Measurements from ENCODE around the gene SRC.

The SRC gene

GRCh38 chr20:37345339-37346235 lies at the start of gene SRC:
Gene SRC, plus strand, starts transcription at chr20:37346140. Its CDS starts 38,014 bp downstream, at chr20:37384154.
- peak; percentile 76 for DNase-seq

GRCh38 chr20:37296371-37296770 lies 49.6 kb upstream of the SRC start:
- DNase-seq, result no peak

GRCh38 chr20:37297066-37297736 lies 48.7 kb upstream of the SRC start:
- DNase-seq, result no peak

- no peak for DNase-seq
Observed at GRCh38 chr20:37298190-37298939, 47.6 kb upstream of the SRC start.

- no peak for DNase-seq
Observed at GRCh38 chr20:37299718-37300528, 46.0 kb upstream of the SRC start.

GRCh38 chr20:37301120-37301519 lies 44.8 kb upstream of the SRC start:
- DNase-seq, result no peak

- DNase-seq, result no peak
Observed at GRCh38 chr20:37301558-37301957, 44.4 kb upstream of the SRC start.

GRCh38 chr20:37302981-37303380 lies 43.0 kb upstream of the SRC start:
- DNase-seq, result no peak

GRCh38 chr20:37303637-37304036 lies 42.3 kb upstream of the SRC start:
- DNase-seq, result peak; percentile 44

- DNase-seq, result no peak
Observed at GRCh38 chr20:37305079-37305478, 40.9 kb upstream of the SRC start.

- no peak for DNase-seq
Observed at GRCh38 chr20:37305839-37306238, 40.1 kb upstream of the SRC start.

GRCh38 chr20:37308086-37309050 lies 37.6 kb upstream of the SRC start:
- DNase-seq, result no peak

- no peak for DNase-seq
Observed at GRCh38 chr20:37309290-37309689, 36.6 kb upstream of the SRC start.

- no peak for DNase-seq
Observed at GRCh38 chr20:37309936-37310590, 35.9 kb upstream of the SRC start.

GRCh38 chr20:37310951-37311350 lies 35.0 kb upstream of the SRC start:
- DNase-seq, result no peak

GRCh38 chr20:37311710-37312355 lies 34.1 kb upstream of the SRC start:
- no peak for DNase-seq

- DNase-seq, result no peak
Observed at GRCh38 chr20:37313546-37314091, 32.3 kb upstream of the SRC start.

GRCh38 chr20:37314099-37314498 lies 31.8 kb upstream of the SRC start:
- no peak for DNase-seq

- no peak for DNase-seq
Observed at GRCh38 chr20:37314617-37315016, 31.3 kb upstream of the SRC start.

- no peak for DNase-seq
Observed at GRCh38 chr20:37315021-37315451, 30.9 kb upstream of the SRC start.
